Right cardiac atrium (tissue), 5 donors: ENCODE data around the gene WNT11. TPM values are rescaled to one million over a fixed set of nuclear protein-coding genes. Genes with fewer than 3 reads are reported as not detected.

Source experiments
- ATAC-seq, 2 donors: fragments of 200-7000 bp; cut with Tn5 transposase; one replicate each; pipeline versions ENCODE4 v1.8.0 to v1.9.1; 2020; ENCODE audit warnings: moderate library complexity in 2 of 2, mild to moderate bottlenecking in 1 of 2
- DNase-seq, 3 donors: peaks; one replicate each; pipeline ENCODE4 v3.0.0-alpha.2; 2020
- H3K27ac ChIP-seq: one replicate; pipeline ENCODE4 v1.5.1; 2013; ENCODE audit warnings: mild to moderate bottlenecking, low read length, control low read depth, moderate library complexity
- H3K27me3 ChIP-seq: one replicate; pipeline ENCODE4 v1.6.1; 2013; ENCODE audit not compliant: control insufficient read depth, insufficient read depth
- H3K4me1 ChIP-seq: one replicate; pipeline ENCODE4 v1.6.1; 2013; ENCODE audit warnings: low read length; ENCODE audit not compliant: control insufficient read depth, insufficient read depth
- H3K4me3 ChIP-seq: one replicate; pipeline ENCODE4 v1.5.1; 2013; ENCODE audit warnings: low read length, control low read depth
- H3K9me3 ChIP-seq: one replicate; pipeline ENCODE4 v1.6.1; 2013; ENCODE audit warnings: low read length; ENCODE audit not compliant: control insufficient read depth
- WGBS: extraction: QIAGEN DNeasy Blood & Tissue Kit; methylation state at CpG from one replicate; pipeline ENCODE4 v1.1.7; 2013; 5-methylcytosine and 5-hydroxymethylcytosine counted together
- intact Hi-C, 4 donors: fragments of 100-400 bp; cut with DNase I; formaldehyde crosslinking; loops; one replicate each; pipeline versions ENCODE4 v1.11.0 to v1.14.0; 2022 to 2023
- polyA plus RNA-seq: library from polyadenylated mRNA; stranded (reverse); fragments of 200-250 nt; gene quantifications from one replicate; pipeline ENCODE4 v1.2.3, GENCODE V29; 2013
- total RNA-seq, 4 donors: library from RNA; stranded (reverse); fragmentation: NEBNext Ultra II Directional; extraction: Animal tissue kit (Norgen Biotek cat#: 25700); gene quantifications; one replicate each; pipeline ENCODE4 v1.2.1, GENCODE V29; 2021
- donor health status: healthy with polysubstance abuse.
- donor health status: DM: no; HTN: yes; CAD: no.
- donor health status: DM: no; HTN: no; CAD: no.
- donor health status: DM: no; HTN: yes; CAD: no; lungs with severe emphysema.
- donor health status: DM: yes; HTN: yes; CAD: no.

WNT11 gene
- total and polyA plus RNA-seq, 5 donors = 2.1 to 7.1 (median 2.9) TPM

GRCh38 chr11:76185511-76185910 lies 20.8 kb downstream of the WNT11 start:
- WGBS = 49% methylated on average over 10 of the region's 10 CpGs
- peaks cover 8% of the 10 kb centered on the region for H3K4me1 ChIP-seq
- ATAC-seq (peak; percentile 53 to 69), DNase-seq (peak; percentile 72 to 88 (median 87))
- intact Hi-C loops = no loop called here
- no peaks in the 10 kb centered on the region for H3K9me3 ChIP-seq
- peak overlapping the region; percentile 54 for H3K27ac ChIP-seq
- H3K4me3 ChIP-seq = no peak overlapping the region
- H3K27me3 ChIP-seq = no peaks in the 10 kb centered on the region

GRCh38 chr11:76184551-76184993 lies 21.7 kb downstream of the WNT11 start:
- DNase-seq = peak; percentile 58 to 79 (median 76)
- H3K4me1 ChIP-seq = peaks cover 8% of the 10 kb centered on the region

GRCh38 chr11:76181371-76181770 lies 24.9 kb downstream of the WNT11 start:
- no peak for ATAC-seq
- no peak for DNase-seq
- 93% methylated on average over 15 of the region's 15 CpGs for WGBS

More at GRCh38 chr11:76184551-76184993, 21.7 kb downstream of the WNT11 start:
- peak; percentile 52 to 80 for ATAC-seq
- H3K27me3 ChIP-seq = no peaks in the 10 kb centered on the region
- H3K9me3 ChIP-seq = no peaks in the 10 kb centered on the region
- H3K27ac ChIP-seq = peak overlapping the region; percentile 32
- H3K4me3 ChIP-seq = no peak overlapping the region
- WGBS = 36% methylated on average over 7 of the region's 7 CpGs
- intact Hi-C loops = no loop called here

GRCh38 chr11:76179147-76179546 lies 27.2 kb downstream of the WNT11 start:
- intact Hi-C loops = no loop called here
- no peak overlapping the region for H3K27ac ChIP-seq
- no peak for ATAC-seq
- no peak for DNase-seq
- WGBS = 82% methylated on average over 13 of the region's 13 CpGs
- no peaks in the 10 kb centered on the region for H3K4me1 ChIP-seq
- H3K27me3 ChIP-seq = no peaks in the 10 kb centered on the region
- no peak overlapping the region for H3K4me3 ChIP-seq
- H3K9me3 ChIP-seq = no peaks in the 10 kb centered on the region

More at GRCh38 chr11:76181371-76181770, 24.9 kb downstream of the WNT11 start:
- intact Hi-C loops = no loop called here
- H3K27ac ChIP-seq = no peak overlapping the region
- H3K4me3 ChIP-seq = no peak overlapping the region
- no peaks in the 10 kb centered on the region for H3K27me3 ChIP-seq
- peaks cover 6% of the 10 kb centered on the region for H3K4me1 ChIP-seq
- no peaks in the 10 kb centered on the region for H3K9me3 ChIP-seq

- Histone ChIP-seq H3K4me1 (no peaks in the 10 kb centered on the region), H3K4me3 (no peak overlapping the region), H3K27me3 (no peaks in the 10 kb centered on the region), H3K27ac (no peak overlapping the region), H3K9me3 (no peaks in the 10 kb centered on the region)
- intact Hi-C loops = no loop called here
- ATAC-seq = no peak
- WGBS = 96% methylated on average over 6 of the region's 6 CpGs
- DNase-seq = no peak
Observed at GRCh38 chr11:76177250-76177686, 29.0 kb downstream of the WNT11 start.

GRCh38 chr11:76176463-76176862 lies 29.8 kb downstream of the WNT11 start:
- WGBS = 93% methylated on average over 9 of the region's 9 CpGs
- H3K27me3 ChIP-seq = no peaks in the 10 kb centered on the region
- H3K4me1 ChIP-seq = no peaks in the 10 kb centered on the region
- H3K4me3 ChIP-seq = no peak overlapping the region
- intact Hi-C loops = no loop called here
- no peaks in the 10 kb centered on the region for H3K9me3 ChIP-seq
- H3K27ac ChIP-seq = no peak overlapping the region
- no peak for DNase-seq
- ATAC-seq = no peak

- no peak for ATAC-seq
- Histone ChIP-seq H3K9me3 (no peaks in the 10 kb centered on the region), H3K4me3 (no peak overlapping the region), H3K4me1 (no peaks in the 10 kb centered on the region), H3K27ac (no peak overlapping the region), H3K27me3 (no peaks in the 10 kb centered on the region)
- DNase-seq = no peak
- 77% methylated on average over 4 of the region's 4 CpGs for WGBS
- intact Hi-C loops = no loop called here
Observed at GRCh38 chr11:76175783-76176182, 30.5 kb downstream of the WNT11 start.

- Histone ChIP-seq H3K27me3 (no peaks in the 10 kb centered on the region), H3K9me3 (no peaks in the 10 kb centered on the region), H3K27ac (no peak overlapping the region), H3K4me3 (no peak overlapping the region), H3K4me1 (no peaks in the 10 kb centered on the region)
- DNase-seq (no peak), ATAC-seq (no peak)
- WGBS = 94% methylated on average over 5 of the region's 5 CpGs
- intact Hi-C loops = no loop called here
Observed at GRCh38 chr11:76174330-76174729, 32.0 kb downstream of the WNT11 start.

- H3K27me3 ChIP-seq = no peaks in the 10 kb centered on the region
- DNase-seq (peak in 1 of 3 donors; percentile 16), ATAC-seq (no peak)
- WGBS = 91% methylated on average over 8 of the region's 8 CpGs
- intact Hi-C loops = no loop called here
- no peak overlapping the region for H3K27ac ChIP-seq
- H3K4me1 ChIP-seq = no peaks in the 10 kb centered on the region
- no peak overlapping the region for H3K4me3 ChIP-seq
- no peaks in the 10 kb centered on the region for H3K9me3 ChIP-seq
Observed at GRCh38 chr11:76173663-76174062, 32.6 kb downstream of the WNT11 start.

GRCh38 chr11:76172583-76172982 lies 33.7 kb downstream of the WNT11 start:
- Histone ChIP-seq H3K27me3 (no peaks in the 10 kb centered on the region), H3K4me1 (no peaks in the 10 kb centered on the region), H3K27ac (no peak overlapping the region), H3K9me3 (no peaks in the 10 kb centered on the region), H3K4me3 (no peak overlapping the region)
- no peak for DNase-seq
- ATAC-seq = no peak
- intact Hi-C loops = no loop called here
- 83% methylated on average over 13 of the region's 13 CpGs for WGBS

GRCh38 chr11:76170468-76170867 lies 35.8 kb downstream of the WNT11 start:
- 70% methylated on average over 4 of the region's 4 CpGs for WGBS
- no peak for ATAC-seq

GRCh38 chr11:76169473-76169896 lies 36.8 kb downstream of the WNT11 start:
- H3K4me1 ChIP-seq = no peaks in the 10 kb centered on the region
- WGBS = 78% methylated on average over 15 of the region's 15 CpGs
- no peaks in the 10 kb centered on the region for H3K9me3 ChIP-seq
- DNase-seq (peak in 1 of 3 donors; percentile 40), ATAC-seq (no peak)
- no peak overlapping the region for H3K4me3 ChIP-seq
- no peaks in the 10 kb centered on the region for H3K27me3 ChIP-seq
- intact Hi-C loops = no loop called here
- no peak overlapping the region for H3K27ac ChIP-seq

More at GRCh38 chr11:76170468-76170867, 35.8 kb downstream of the WNT11 start:
- intact Hi-C loops = no loop called here
- H3K4me3 ChIP-seq = no peak overlapping the region
- H3K9me3 ChIP-seq = no peaks in the 10 kb centered on the region
- no peak overlapping the region for H3K27ac ChIP-seq
- no peaks in the 10 kb centered on the region for H3K27me3 ChIP-seq
- DNase-seq = no peak
- no peaks in the 10 kb centered on the region for H3K4me1 ChIP-seq
